NCI-H524 treated with DMSO at 0.1 percent for 48 hours (cell line): ENCODE measurements around the gene FAM25G.
"Not testable (repeated sequence)": the region's sequence is repeated elsewhere in the genome, so short reads cannot be mapped to it uniquely, and the experiment has no call there.

Experiments used
- DNase-seq: peaks from one replicate; lab custom pipeline; 2025; lab: John Stamatoyannopoulos, UW

The FAM25G gene

GRCh38 chr10:47491600-47491999, at the start of gene FAM25G:
Gene FAM25G, minus strand, starts transcription at chr10:47491700. Its CDS starts 26 bp downstream, at chr10:47491674.
- not testable (repeated sequence) for DNase-seq

DNA sequence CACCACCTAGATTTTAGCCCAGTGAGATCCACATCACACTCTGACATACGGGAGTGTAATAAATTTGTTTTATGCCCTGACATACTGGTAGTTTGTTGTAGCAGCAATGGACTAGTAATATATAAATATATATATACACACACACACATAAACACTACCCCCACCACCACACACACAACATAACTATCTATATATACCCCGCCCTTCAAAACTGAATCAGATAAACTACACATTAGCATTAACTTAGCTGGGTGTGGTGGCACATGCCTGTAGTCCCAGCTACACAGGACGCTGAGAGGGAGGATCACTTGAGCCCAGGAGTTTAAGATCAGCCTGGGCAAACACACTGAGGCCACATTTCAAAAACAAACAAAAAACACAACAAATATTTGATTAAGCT, 44.9 kb upstream of the FAM25G start:
- not testable (repeated sequence) for DNase-seq

- DNase-seq = not testable (repeated sequence)
These were observed 32.0 kb upstream of the FAM25G start, which contains the start of gene AGAP9 for GRCh38 chr10:47523475-47523874. Gene AGAP9, minus strand, starts transcription at chr10:47523638. Its CDS starts 112 bp downstream, at chr10:47523526.

DNA sequence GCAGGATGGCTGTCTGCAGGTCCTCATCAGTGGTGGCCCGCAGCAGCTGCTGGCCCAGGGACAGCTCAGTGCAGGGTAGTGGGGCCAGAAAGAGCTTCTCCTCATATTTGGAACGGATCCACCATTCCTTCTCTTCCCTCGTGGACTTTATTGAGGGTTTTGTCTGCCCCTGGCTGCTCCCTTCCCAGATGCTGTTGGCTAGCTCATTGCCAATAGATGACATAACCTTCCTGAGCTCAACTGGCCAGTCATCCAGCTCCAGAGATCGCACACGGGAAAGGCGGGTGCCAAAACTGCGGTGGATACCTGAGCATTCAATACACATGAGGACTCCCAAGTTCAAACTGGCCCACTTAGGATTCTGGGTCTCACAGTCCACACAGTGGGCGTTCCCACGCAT, 10.8 kb upstream of the FAM25G start:
- not testable (repeated sequence) for DNase-seq

- not testable (repeated sequence) for DNase-seq
These were observed 2.7 kb upstream of the FAM25G start for GRCh38 chr10:47494226-47494625.

DNA sequence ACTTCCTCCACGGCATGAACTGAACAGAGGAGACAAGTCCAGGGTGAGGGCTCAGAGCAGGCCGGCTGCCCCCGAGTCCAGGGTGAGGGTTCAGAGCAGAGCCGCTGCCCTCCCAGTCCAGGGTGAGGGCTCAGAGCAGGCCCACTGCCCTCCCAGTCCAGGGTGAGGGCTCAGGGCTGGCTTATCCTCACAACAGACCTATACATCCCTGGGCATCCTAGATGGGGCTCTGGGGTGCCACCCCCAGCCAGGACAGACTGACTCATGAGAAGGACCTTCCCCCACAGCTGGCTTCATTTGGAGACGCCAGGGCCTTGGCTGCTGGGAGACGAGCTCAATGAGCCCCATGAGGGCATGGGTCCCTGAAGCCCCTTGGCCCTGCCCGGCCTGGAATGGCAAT, 1.9 kb downstream of the FAM25G start:
- DNase-seq = not testable (repeated sequence)

DNA sequence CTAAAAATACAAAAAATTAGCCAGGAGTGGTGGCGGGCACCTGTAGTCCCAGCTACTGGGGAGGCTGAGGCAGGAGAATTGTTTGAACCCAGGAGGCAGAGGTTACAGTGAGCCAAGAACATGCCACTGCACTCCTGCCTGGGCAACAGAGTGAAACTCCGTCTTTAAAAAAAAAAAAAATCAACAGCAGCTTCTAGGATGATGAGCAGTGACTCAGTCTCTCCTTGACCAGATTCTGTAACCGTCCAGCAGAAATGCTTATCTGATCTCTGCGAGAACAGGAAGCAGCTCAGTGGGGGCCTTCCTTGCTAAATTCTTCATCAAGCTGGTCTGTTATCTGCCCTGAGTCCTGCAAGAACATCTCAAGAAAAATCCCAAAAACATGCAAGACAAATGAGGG, 5.6 kb downstream of the FAM25G start:
- not testable (repeated sequence) for DNase-seq

DNA sequence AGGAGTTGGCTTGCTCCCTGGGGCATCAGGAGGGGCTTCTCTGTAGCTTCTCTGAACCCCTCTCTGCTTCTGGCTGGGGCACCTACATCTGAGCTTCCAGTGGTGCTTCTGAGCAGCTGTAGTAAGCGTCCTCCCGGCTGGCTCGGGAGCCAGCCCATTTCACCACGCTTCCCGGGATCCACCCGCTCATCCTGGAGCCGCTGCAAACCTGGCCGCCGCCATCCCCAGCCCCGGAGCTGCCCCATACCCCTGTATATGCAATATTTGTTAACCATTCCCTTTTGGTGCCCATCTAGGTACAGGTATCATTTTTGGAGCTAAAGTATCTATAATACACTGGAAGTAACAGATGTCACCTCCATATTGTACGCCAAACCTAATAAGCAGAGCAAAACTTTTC, 6.7 kb downstream of the FAM25G start:
- not testable (repeated sequence) for DNase-seq

DNA sequence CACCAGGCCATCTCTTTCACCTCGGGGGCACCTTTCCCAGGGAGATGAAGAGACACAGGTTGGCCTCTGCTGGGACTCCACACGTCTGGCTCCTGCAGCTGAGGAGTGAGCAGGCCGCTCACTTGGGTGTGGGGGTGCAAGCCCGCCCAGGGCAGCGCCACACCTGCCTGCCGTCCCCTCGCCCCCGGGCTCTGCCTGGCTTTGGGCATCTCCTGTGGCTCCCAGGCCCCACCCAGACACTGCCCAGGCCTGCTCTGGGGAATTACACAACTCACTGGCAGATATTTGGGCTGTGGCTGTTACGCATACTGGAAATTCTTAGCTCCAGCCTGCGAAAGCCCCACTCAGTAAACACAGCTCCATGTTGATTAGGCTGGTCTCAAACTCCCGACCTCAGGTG, 7.6 kb downstream of the FAM25G start, which contains the start of gene ANXA8:
TSS of gene ANXA8 (minus strand) at position 193 of the 400 bp plus-strand sequence. CDS start at position 11, 182 bp downstream.
- DNase-seq = not testable (repeated sequence)

- not testable (repeated sequence) for DNase-seq
These were observed 9.1 kb downstream of the FAM25G start for GRCh38 chr10:47482367-47482766.

DNA sequence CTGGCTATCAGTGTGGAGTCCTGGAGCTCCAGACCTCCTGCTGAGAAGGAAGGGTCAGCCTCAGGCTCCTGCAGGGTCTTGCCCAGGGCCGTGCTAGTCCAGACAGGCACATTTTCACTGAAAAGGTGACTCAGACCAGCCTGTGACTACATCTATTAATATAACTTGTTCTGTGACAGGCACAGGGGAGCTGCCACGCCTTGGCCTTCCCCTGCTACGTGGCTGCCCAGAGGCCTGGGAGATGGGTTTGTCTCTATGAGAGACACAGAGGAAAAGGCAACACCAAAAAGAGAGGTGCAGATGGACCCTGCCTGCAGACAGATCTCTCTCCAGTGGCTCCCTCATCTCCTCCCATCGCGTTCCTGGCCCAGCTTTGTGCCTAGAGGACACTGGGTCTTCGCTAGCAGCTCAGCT, 9.7 kb downstream of the FAM25G start:
- not testable (repeated sequence) for DNase-seq

GRCh38 chr10:47481182-47481766, 10.2 kb downstream of the FAM25G start:
- DNase-seq = not testable (repeated sequence)

DNA sequence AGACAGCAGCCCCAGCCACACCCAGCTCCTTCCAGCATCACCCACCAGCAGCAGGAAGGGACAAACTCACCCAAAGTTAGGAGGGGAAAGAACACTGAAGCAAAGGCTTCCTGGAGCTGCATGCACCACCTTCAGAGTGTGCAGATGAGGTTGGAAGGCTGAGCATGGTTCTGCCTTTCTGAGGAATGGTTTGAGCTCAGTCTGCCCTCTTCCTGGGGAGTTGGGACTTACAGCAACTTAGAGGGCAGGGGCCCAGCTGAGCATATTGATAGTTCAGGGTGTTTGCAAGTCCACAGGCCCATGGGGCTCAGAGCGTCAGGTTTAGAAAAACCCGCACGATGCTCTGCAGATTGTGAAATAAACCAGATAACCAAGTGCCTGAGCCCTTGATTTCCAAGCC, 11.4 kb downstream of the FAM25G start:
- not testable (repeated sequence) for DNase-seq

DNA sequence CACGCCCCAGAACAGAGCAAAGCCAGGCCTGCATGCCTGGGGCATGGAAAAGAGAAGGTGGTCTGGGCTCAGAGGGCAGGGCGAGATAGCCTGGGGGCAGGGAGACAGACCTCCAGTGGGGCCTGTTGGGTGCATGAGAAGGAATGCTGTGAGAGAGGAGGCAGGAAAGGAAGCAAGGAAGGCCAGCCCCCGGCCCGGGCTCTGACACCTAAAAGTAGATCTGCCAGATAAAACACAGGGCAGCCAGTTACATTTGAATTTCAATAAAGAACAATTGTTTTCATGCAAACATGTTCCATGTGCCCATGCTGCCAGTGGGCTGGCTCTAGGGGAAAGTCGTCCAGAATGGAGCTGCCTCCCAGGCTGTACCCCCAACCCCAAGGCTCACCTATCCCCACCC, 13.4 kb downstream of the FAM25G start:
- DNase-seq = not testable (repeated sequence)

DNA sequence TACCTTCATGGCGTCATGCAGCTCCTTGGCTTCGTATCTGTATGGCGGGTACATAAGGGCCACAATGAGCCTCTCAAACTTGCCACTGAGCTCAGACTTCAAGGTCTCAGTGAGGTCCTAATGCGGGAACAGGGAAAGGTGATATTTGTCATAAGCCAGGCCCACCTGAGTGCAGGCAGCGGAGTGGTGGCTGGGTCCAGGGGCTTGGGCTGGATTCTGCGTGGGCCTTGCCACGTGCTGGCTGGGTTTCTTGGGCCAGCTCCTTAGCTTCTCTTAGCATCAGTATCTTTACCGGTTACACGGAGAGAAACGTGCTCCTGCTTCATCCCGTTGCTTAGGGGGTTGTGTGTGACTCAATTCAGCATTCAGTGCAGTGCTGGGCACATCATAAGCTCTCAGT, 14.4 kb downstream of the FAM25G start:
- not testable (repeated sequence) for DNase-seq

DNA sequence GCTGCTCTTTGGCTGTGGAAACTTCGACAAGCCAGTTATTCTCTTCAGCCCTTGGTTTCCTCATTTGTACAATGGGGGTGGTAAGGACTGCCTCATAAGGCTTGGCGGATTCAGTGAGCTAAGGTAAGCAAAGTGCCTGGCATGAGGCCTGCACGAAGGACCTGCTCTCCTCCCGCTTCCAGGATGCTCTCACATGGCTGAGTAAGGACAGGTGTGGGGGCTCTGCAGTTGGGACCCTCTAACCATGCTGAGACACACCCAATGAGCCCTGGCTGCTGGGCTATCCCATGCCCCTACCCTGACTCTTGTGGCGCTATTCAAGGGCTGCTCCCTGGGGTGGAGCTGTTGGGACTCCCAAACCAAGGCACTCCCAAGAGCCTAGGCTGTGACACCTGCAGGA, 16.4 kb downstream of the FAM25G start:
- not testable (repeated sequence) for DNase-seq

DNA sequence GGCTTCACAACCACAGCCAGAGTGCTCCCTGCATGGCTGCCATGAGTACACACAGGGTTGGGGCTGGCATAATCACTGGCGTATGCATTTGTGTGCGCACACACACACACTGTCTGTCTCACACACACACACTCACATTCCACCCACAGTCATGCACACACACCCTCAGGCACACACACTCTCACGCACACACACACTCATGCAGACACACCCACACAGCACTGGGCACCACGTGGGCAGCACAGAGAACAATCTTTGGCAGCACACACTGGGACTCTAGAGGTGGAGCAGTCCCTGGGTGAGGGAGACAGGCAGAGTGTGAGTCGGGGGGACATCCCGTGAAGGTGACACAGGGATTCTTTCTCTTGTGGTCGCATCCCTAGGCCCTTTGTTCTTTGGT, 18.0 kb downstream of the FAM25G start:
- DNase-seq = not testable (repeated sequence)

- DNase-seq = not testable (repeated sequence)
These were observed 18.9 kb downstream of the FAM25G start for GRCh38 chr10:47472647-47473046.

DNA sequence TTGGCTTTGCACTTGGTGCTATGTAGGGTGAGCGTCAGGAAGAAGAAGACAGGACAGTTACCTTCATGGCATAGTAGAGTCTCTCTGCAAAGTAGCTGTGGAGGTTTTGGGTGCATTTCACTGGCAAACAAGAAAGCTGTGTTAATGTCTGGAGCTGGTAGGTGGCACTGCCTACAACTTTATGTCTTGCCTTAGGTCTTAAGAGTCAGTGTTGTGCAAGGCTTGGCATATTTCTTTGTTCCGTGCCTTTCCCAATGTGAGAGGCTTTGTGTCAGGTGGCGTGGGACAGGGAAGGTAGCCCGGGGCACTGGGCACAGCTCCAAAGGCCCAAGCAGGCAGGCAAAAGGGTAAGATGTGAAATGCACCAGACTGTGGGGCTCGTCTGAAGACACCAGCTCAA, 19.4 kb downstream of the FAM25G start:
- DNase-seq = not testable (repeated sequence)

DNA sequence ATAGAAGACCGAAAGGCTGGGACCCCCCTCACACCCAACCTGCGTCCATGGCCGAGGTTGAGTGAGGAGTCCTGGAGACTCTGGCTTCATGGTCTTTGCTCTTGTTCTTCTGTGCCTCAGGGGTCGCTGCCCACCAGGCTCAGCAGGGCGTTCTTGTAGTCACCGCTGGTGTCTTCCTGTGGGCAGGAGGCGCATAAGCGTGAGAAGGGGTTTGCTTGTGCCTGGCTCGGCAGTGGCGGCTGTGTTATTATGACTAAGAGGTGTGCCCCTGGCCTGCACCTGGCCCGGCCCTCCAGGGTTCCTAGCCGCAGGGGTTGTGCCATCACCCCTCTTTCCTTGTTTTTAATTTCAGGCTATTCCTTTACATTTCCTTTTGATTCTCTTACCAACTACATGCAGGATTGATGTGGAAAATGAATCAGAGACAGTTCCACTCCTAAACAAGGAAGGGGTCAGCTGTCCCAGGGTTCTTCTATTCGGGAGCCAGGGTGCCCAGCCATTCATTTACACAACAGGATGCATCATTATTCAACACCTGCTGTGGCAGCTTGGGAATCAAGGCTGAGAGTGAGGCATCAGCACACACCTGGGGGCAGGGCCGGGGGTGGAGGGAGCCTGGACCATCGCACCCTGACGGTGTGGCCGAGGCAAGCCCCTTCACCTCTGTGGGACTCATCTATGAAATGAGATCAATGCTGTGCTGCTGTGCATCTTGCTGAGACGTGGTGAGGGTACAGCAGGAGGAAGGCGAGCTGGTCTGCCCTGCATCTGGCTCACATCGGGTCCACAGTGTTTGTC, 22.6 kb downstream of the FAM25G start:
- DNase-seq = not testable (repeated sequence)

- not testable (repeated sequence) for DNase-seq
These were observed 23.5 kb downstream of the FAM25G start for GRCh38 chr10:47467957-47468356.

- DNase-seq = not testable (repeated sequence)
These were observed 24.0 kb downstream of the FAM25G start for GRCh38 chr10:47467458-47467857.
